ENCODE results near the gene RNF39. TPM values are rescaled to one million over a fixed set of nuclear protein-coding genes. Genes with fewer than 3 reads are reported as not detected.

Gene RNF39
- total and polyA plus RNA-seq, 2 of the 4 experiments (the other 2 are of a cell fraction), result not detected

GRCh38 chr6:30060606-30061091 is 14.9 kb downstream of the RNF39 start:
- dilution Hi-C loops (cut with HindIII; ENCODE audit: low sequenced_read_pairs, unreplicated experiment), result no loop called here

More at GRCh38 chr6:30060606-30061091, 14.9 kb downstream of the RNF39 start:
- intact Hi-C loops (cut with micrococcal nuclease) (no loop called here), in situ Hi-C loops (cut with MboI; ENCODE audit: low sequenced_read_pairs) (no loop called here)
- ChIA-PET CTCF (interaction anchor here (1.1 kb wide), 1 partner anchor 42 kb away, joined by 3 read pairs; no protein-coding TSS in a partner anchor), POLR2A (ENCODE audit: unreplicated experiment) (interaction anchor here (0.5 kb wide), 1 partner anchor 29 kb away, joined by 3 read pairs; no protein-coding TSS in a partner anchor)
- no CpG with 5 or more reads among the region's 24 CpGs for WGBS, 2 experiments (ENCODE audit: extremely low coverage in 2 of 2, insufficient read length in 1 of 2)
- Histone ChIP-seq H2BK120ac (ENCODE audit: low read depth, low read length) (no peak overlapping the region), H3K4me2 (ENCODE audit: low read depth, low read length) (peak overlapping the region; percentile 98), H3K56ac (ENCODE audit: extremely low read depth, insufficient read depth, low read length) (peak overlapping the region; percentile 94), H3K4me3 (ENCODE audit: insufficient read depth, low read depth, low read length) (peak overlapping the region; percentile 83), H3K23ac (ENCODE audit: low read depth, low read length) (peak overlapping the region; percentile 27), H3K18ac (ENCODE audit: low read depth, low read length) (0 out of 2 replicates have a peak overlapping the region, but pooled peaks have one; percentile 43), H3K9ac (ENCODE audit: low read depth, low read length) (peak overlapping the region; percentile 98), H2BK5ac (ENCODE audit: low read depth, low read length, poor library complexity, severe bottlenecking) (peak overlapping the region; percentile 56), H2AFZ (replicated peaks; ENCODE audit: low read length, poor library complexity) (peak overlapping the region; percentile 92), H3K36me3 (ENCODE audit: control insufficient read depth, insufficient read depth, low read length) (peaks cover under 1% of the 10 kb centered on the region; the same call in 1 of the 2 replicates), H4K91ac (ENCODE audit: insufficient read depth, low read depth, low read length) (peak overlapping the region; percentile 62), H4K8ac (ENCODE audit: low read depth in 2 of 2, low read length in 2 of 2) (peak overlapping the region; percentile 97 to 98), H2BK15ac (ENCODE audit: low read depth, low read length) (no peak overlapping the region), H3K27me3 (ENCODE audit: control insufficient read depth, insufficient read depth, low read length) (no peaks in the 10 kb centered on the region), H3K27ac (ENCODE audit: insufficient read depth, low read length) (peak overlapping the region; percentile 76), H3K9me3 (ENCODE audit: control insufficient read depth, insufficient read depth, low read length) (no peaks in the 10 kb centered on the region), H4K20me1 (ENCODE audit: insufficient read depth, low read length) (no peaks in the 10 kb centered on the region), H2AK5ac (ENCODE audit: low read depth, low read length) (peak overlapping the region; percentile 54; the same call in 1 of the 2 replicates), H3K79me1 (ENCODE audit: low read depth in 1 of 2, low read length in 2 of 2) (peaks cover 22 to 27% of the 10 kb centered on the region in 2 experiments), H2AK9ac (replicated peaks; ENCODE audit: low read depth, low read length, poor library complexity) (no peak overlapping the region), H2BK20ac (ENCODE audit: low read depth, low read length) (no peak overlapping the region), H3K9me1 (ENCODE audit: insufficient read depth, low read length) (peaks cover 5% of the 10 kb centered on the region), H3K14ac (replicated peaks; ENCODE audit: low read depth, low read length) (peak overlapping the region; percentile 39; the same call in 1 of the 2 replicates), H4K5ac (ENCODE audit: low read depth, low read length) (peak overlapping the region; percentile 97), H3K4ac (ENCODE audit: low read depth, low read length) (peak overlapping the region; percentile 71), H3K4me1 (ENCODE audit: control insufficient read depth, insufficient read depth, low read length) (peaks cover 3% of the 10 kb centered on the region)
- DNase-seq (peak; percentile 36), ATAC-seq (ENCODE audit: low read depth) (peak; percentile 35)
- no TSS peak for BruUV-seq (replicated peaks)
- TF ChIP-seq MXI1 (IDR thresholded peaks at IDR 0.05; ENCODE audit: borderline replicate concordance, low read depth, low read length), result peak; percentile 73; the same call in 1 of the 2 replicates
- no peak for TF ChIP-seq CHD1 (IDR thresholded peaks at IDR 0.05; ENCODE audit: low read depth, low read length)
